ENCODE data around the gene NFAM1.

- no peak for TF ChIP-seq CTCF (IDR thresholded peaks at IDR 0.05; ENCODE audit: poor library complexity)
- no peak for TF ChIP-seq EZH2 (IDR thresholded peaks at IDR 0.05; ENCODE audit: borderline replicate concordance)
These were observed 100.1 kb downstream of the NFAM1 start for GRCh38 chr22:42332089-42332488.
